GM19193 (cell line): ENCODE data around the gene SPATA31A5.
"Not testable (repeated sequence)": the region's sequence is repeated elsewhere in the genome, so short reads cannot be mapped to it uniquely, and the experiment has no call there.

Experiments
- POLR2A ChIP-seq: IDR thresholded peaks from 4 replicates; pipeline ENCODE4 v1.6.1; 2011; ENCODE audit not compliant: insufficient read depth, insufficient read length; ENCODE audit errors: extremely low read depth

SPATA31A5 gene

DNA sequence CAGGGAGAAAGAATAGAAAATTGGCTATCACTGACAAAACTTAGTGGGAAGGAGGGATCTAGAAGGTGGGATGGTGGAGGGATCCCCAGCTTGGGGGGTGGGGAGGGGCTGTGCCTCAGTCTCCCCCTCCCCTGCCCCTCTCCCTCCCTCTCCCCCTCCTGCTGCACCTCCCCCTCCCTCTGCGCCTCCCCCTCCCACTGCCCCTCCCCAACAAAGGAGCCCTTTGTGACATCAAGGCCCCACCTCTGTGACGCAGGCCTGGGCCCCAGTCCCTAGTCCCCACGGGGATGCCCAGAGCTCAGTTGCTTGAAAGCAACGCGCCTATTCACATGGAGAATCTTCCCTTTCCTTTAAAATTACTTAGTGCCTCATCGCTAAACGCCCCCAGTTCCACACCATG is at the start of gene SPATA31A5:
SPATA31A5 (plus strand) TSS at position 301 of the 400 bp plus-strand sequence; CDS start at position 330, 29 bp downstream.
- not testable (repeated sequence) for TF ChIP-seq POLR2A
